HEK293 (cell line): ENCODE measurements around the gene BCAT1.

ENCODE experiments used
- CTCF ChIA-PET: fragments of 350-600 bp; formaldehyde crosslinking; extraction: SDS; loops from one replicate; lab custom pipeline; 2021; ENCODE audit warnings: antibody characterized with exemption; lab: Yijun Ruan, JAX
- POLR2A ChIA-PET: fragments of 300-600 bp; formaldehyde crosslinking; extraction: SDS; loops from one replicate; lab custom pipeline; 2020; ENCODE audit warnings: antibody characterized with exemption, inconsistent platforms; lab: Yijun Ruan, JAX
- H3K27ac ChIP-seq: fragments of 200-500 bp; sonication (Bioruptor generic); 2 replicates; pipeline ENCODE4 v1.5.1; 2014; ENCODE audit warnings: low read depth, low read length, control low read depth, inconsistent platforms; ENCODE audit errors: extremely low read depth
- H3K36me3 ChIP-seq, 2 experiments: fragments of 200-500 bp in 1 of 2; sonication (Bioruptor generic) in 1 of 2; 1 replicate in 1 of 2; 2 replicates in 1 of 2; pipeline ENCODE4 v1.5.1; 2014 to 2017; ENCODE audit warnings: inconsistent platforms in 2 of 2, low read length in 2 of 2; ENCODE audit not compliant: control insufficient read depth in 2 of 2, insufficient read depth in 1 of 2
- H3K4me1 ChIP-seq: fragments of 200-500 bp; sonication (Bioruptor generic); 2 replicates; pipeline ENCODE4 v1.5.1; 2014; ENCODE audit warnings: mild to moderate bottlenecking, low read length, inconsistent platforms; ENCODE audit not compliant: control insufficient read depth, insufficient read depth
- H3K4me3 ChIP-seq: 2 replicates; pipeline ENCODE4 v1.5.1; 2011; ENCODE audit warnings: low read depth, mild to moderate bottlenecking, control low read depth, low read length, moderate library complexity
- H3K9me3 ChIP-seq: fragments of 200-500 bp; sonication (Bioruptor generic); 2 replicates; pipeline ENCODE4 v1.5.1; 2014; ENCODE audit warnings: low read depth, low read length, inconsistent platforms; ENCODE audit not compliant: control insufficient read depth, insufficient read depth
- HOXC10 ChIP-seq: sonication (generic); formaldehyde crosslinking; IDR thresholded peaks from 2 replicates; pipeline ENCODE4 v1.8.1; 2023; ENCODE audit warnings: mild to moderate bottlenecking, missing genetic modification reagents
- INSM2 ChIP-seq: fragments of 450-650 bp; formaldehyde crosslinking; IDR thresholded peaks from 2 replicates; pipeline ENCODE4 v1.5.1; 2016; ENCODE audit warnings: missing biosample characterization, missing genetic modification characterization
- OSR2 ChIP-seq: fragments of 450-650 bp; formaldehyde crosslinking; IDR thresholded peaks from 2 replicates; pipeline ENCODE4 v1.5.1; 2016; ENCODE audit warnings: missing biosample characterization, missing genetic modification characterization
- RBAK ChIP-seq: fragments of 450-650 bp; formaldehyde crosslinking; IDR thresholded peaks from 2 replicates; pipeline ENCODE4 v1.5.1; 2016; ENCODE audit warnings: missing biosample characterization, missing genetic modification characterization
- REST ChIP-seq: fragments of 450-650 bp; formaldehyde crosslinking; IDR thresholded peaks from 2 replicates; pipeline ENCODE4 v1.5.1; 2016; ENCODE audit warnings: missing biosample characterization, missing genetic modification characterization
- ZBTB11 ChIP-seq: fragments of 450-650 bp; formaldehyde crosslinking; conservative IDR thresholded peaks from 2 replicates; pipeline ENCODE4 v1.5.1; 2016; ENCODE audit warnings: low read depth, missing biosample characterization, missing genetic modification characterization
- ZBTB44 ChIP-seq: fragments of 450-650 bp; IDR thresholded peaks from 2 replicates; pipeline ENCODE4 v1.5.1; 2018; ENCODE audit warnings: missing biosample characterization, mild to moderate bottlenecking, missing genetic modification characterization
- ZNF133 ChIP-seq: fragments of 450-650 bp; formaldehyde crosslinking; IDR thresholded peaks from 2 replicates; pipeline ENCODE4 v1.5.1; 2016; ENCODE audit warnings: missing biosample characterization, missing genetic modification characterization
- ZNF146 ChIP-seq: fragments of 450-650 bp; formaldehyde crosslinking; IDR thresholded peaks from 2 replicates; pipeline ENCODE4 v1.5.1; 2016; ENCODE audit warnings: missing biosample characterization, missing genetic modification characterization
- ZNF155 ChIP-seq: fragments of 450-650 bp; formaldehyde crosslinking; IDR thresholded peaks from 2 replicates; pipeline ENCODE4 v1.5.1; 2016; ENCODE audit warnings: missing biosample characterization, missing genetic modification characterization
- ZNF169 ChIP-seq: fragments of 450-650 bp; formaldehyde crosslinking; IDR thresholded peaks from 2 replicates; pipeline ENCODE4 v1.5.1; 2016; ENCODE audit warnings: missing biosample characterization, missing genetic modification characterization
- ZNF175 ChIP-seq: fragments of 450-650 bp; formaldehyde crosslinking; IDR thresholded peaks from 2 replicates; pipeline ENCODE4 v1.5.1; 2016; ENCODE audit warnings: missing biosample characterization, missing genetic modification characterization
- ZNF335 ChIP-seq: fragments of 450-650 bp; formaldehyde crosslinking; conservative IDR thresholded peaks from 2 replicates; pipeline ENCODE4 v1.5.1; 2016; ENCODE audit warnings: missing biosample characterization, missing genetic modification characterization
- ZNF341 ChIP-seq: fragments of 450-650 bp; formaldehyde crosslinking; IDR thresholded peaks from 2 replicates; pipeline ENCODE4; 2016; ENCODE audit warnings: low read depth, missing biosample characterization, missing genetic modification characterization
- ZNF488 ChIP-seq: fragments of 450-650 bp; formaldehyde crosslinking; IDR thresholded peaks from 2 replicates; pipeline ENCODE4 v1.5.1; 2016; ENCODE audit warnings: missing biosample characterization, missing genetic modification characterization
- ZNF677 ChIP-seq: fragments of 450-650 bp; IDR thresholded peaks from 2 replicates; pipeline ENCODE4 v1.5.0; 2018; ENCODE audit warnings: missing biosample characterization, mild to moderate bottlenecking, missing genetic modification characterization, moderate library complexity
- ZNF701 ChIP-seq: fragments of 450-650 bp; formaldehyde crosslinking; IDR thresholded peaks from 2 replicates; pipeline ENCODE4 v1.5.1; 2016; ENCODE audit warnings: missing biosample characterization, missing genetic modification characterization
- ZNF704 ChIP-seq: fragments of 450-650 bp; formaldehyde crosslinking; IDR thresholded peaks from 2 replicates; pipeline ENCODE4 v1.5.1; 2016; ENCODE audit warnings: missing biosample characterization, missing genetic modification characterization
- ZNF776 ChIP-seq: fragments of 450-650 bp; formaldehyde crosslinking; IDR thresholded peaks from 2 replicates; pipeline ENCODE4 v1.5.0; 2017; ENCODE audit warnings: missing biosample characterization, missing genetic modification characterization, borderline replicate concordance

The BCAT1 gene

GRCh38 chr12:24772813-24773212, 176.1 kb downstream of the BCAT1 start (continued):
- no peak for TF ChIP-seq ZBTB44 (tag by site-specific recombination)

GRCh38 chr12:24770821-24771220, 178.1 kb downstream of the BCAT1 start:
- ChIA-PET POLR2A (no interaction called here), CTCF (no interaction called here)
- TF ChIP-seq ZNF677 (tag by site-specific recombination) (no peak), ZNF133 (tag by site-specific recombination) (no peak), OSR2 (tag by site-specific recombination) (no peak), ZNF155 (tag by site-specific recombination) (no peak), ZNF704 (no peak), ZNF169 (tag by site-specific recombination) (no peak), RBAK (tag by site-specific recombination) (no peak), ZNF341 (no peak), INSM2 (no peak), ZNF175 (tag by site-specific recombination) (no peak), ZNF146 (no peak), ZNF701 (no peak), ZNF776 (tag by site-specific recombination) (no peak), ZNF335 (no peak), ZNF488 (tag by site-specific recombination) (no peak), REST (tag by site-specific recombination) (no peak), ZBTB11 (tag by site-specific recombination) (no peak), HOXC10 (CRISPR knock-in tag) (no peak)
- no peaks in the 10 kb centered on the region for H3K4me1 ChIP-seq
- H3K4me3 ChIP-seq: no peak overlapping the region
- no peaks in the 10 kb centered on the region for H3K36me3 ChIP-seq
- no peaks in the 10 kb centered on the region for H3K9me3 ChIP-seq
- no peak overlapping the region for H3K27ac ChIP-seq
